HG03354 (cell line): ENCODE data around the gene PHF24.

Experiments
- ATAC-seq: cut with Tn5 transposase; IDR thresholded peaks from one replicate; pipeline ENCODE4 v1.9.1; 2021; ENCODE audit warnings: mild to moderate bottlenecking; ENCODE audit not compliant: unreplicated experiment, poor library complexity, severe bottlenecking

PHF24 gene

GRCh38 chr9:35029852-35030251 is 71.8 kb downstream of the PHF24 start:
- ATAC-seq, result no peak
